CD4-positive, alpha-beta T cell (primary cell): ENCODE data around the gene TATDN2. TPM values are rescaled to one million over a fixed set of nuclear protein-coding genes. Genes with fewer than 3 reads are reported as not detected.
A peak's percentile ranks its signal among the peaks of the same experiment; 100 is the strongest.

Source experiments
- ATAC-seq: fragments of 200-7000 bp; cut with Tn5 transposase; one replicate; pipeline ENCODE4 v1.10.0; 2022; ENCODE audit warnings: mild to moderate bottlenecking; ENCODE audit not compliant: poor library complexity
- CTCF ChIA-PET: fragments of 350-600 bp; sonication (Branson Sonifier 250); formaldehyde crosslinking; loops from one replicate; lab custom pipeline; 2021; ENCODE audit warnings: antibody characterized with exemption, inconsistent platforms; lab: Charles Lee
- POLR2A ChIA-PET: fragments of 350-600 bp; sonication (Branson Sonifier 250); formaldehyde crosslinking; loops from one replicate; lab custom pipeline; 2021; ENCODE audit warnings: antibody characterized with exemption, inconsistent platforms; lab: Charles Lee
- DNase-seq, 14 experiments: peaks; one replicate each; pipeline ENCODE4 v3.0.0-alpha.2; 2013 to 2020; ENCODE audit warnings: mixed read lengths in 2 of 14
- H3K27ac ChIP-seq, 2 donors: one replicate each; pipeline versions ENCODE4 v1.5.1 to v1.7.0; 2013; ENCODE audit warnings: low read length in 2 of 2, low read depth in 1 of 2, mild to moderate bottlenecking in 1 of 2
- H3K27me3 ChIP-seq, 2 experiments: 1 replicate in 1 of 2; 2 replicates in 1 of 2; pipeline versions ENCODE4 v1.6.1 to v1.7.0; 2013; ENCODE audit warnings: low read length in 2 of 2, control low read depth in 1 of 2, mild to moderate bottlenecking in 1 of 2, moderate library complexity in 1 of 2; ENCODE audit not compliant: insufficient read depth in 2 of 2, control insufficient read depth in 1 of 2
- H3K36me3 ChIP-seq: one replicate; pipeline ENCODE4 v1.6.1; 2013; ENCODE audit warnings: low read length, control low read depth; ENCODE audit not compliant: insufficient read depth
- H3K4me1 ChIP-seq: one replicate; pipeline ENCODE4 v1.6.1; 2013; ENCODE audit warnings: low read length, control low read depth; ENCODE audit not compliant: insufficient read depth
- H3K4me3 ChIP-seq: one replicate; pipeline ENCODE4 v1.5.1; 2013; ENCODE audit warnings: mild to moderate bottlenecking, low read length, moderate library complexity
- H3K9me3 ChIP-seq, 2 experiments: 1 replicate in 1 of 2; 2 replicates in 1 of 2; pipeline versions ENCODE4 v1.6.1 to v1.7.0; 2013; ENCODE audit warnings: low read length in 2 of 2, mild to moderate bottlenecking in 2 of 2, control low read depth in 1 of 2, moderate library complexity in 1 of 2; ENCODE audit not compliant: control insufficient read depth in 1 of 2, insufficient read depth in 1 of 2
- H3K27ac Mint-ChIP-seq: one replicate; pipeline ENCODE4 v1.8.0; 2020; ENCODE audit warnings: mixed read lengths
- H3K27me3 Mint-ChIP-seq: one replicate; pipeline ENCODE4 v1.8.0; 2021; ENCODE audit warnings: mixed read lengths
- H3K36me3 Mint-ChIP-seq: one replicate; pipeline ENCODE4 v1.8.0; 2021; ENCODE audit warnings: low read depth, mixed read lengths
- H3K4me1 Mint-ChIP-seq: one replicate; pipeline ENCODE4 v1.8.0; 2021; ENCODE audit warnings: low read depth, mixed read lengths
- H3K4me3 Mint-ChIP-seq: one replicate; pipeline ENCODE4 v1.8.0; 2020; ENCODE audit warnings: mild to moderate bottlenecking, mixed read lengths
- H3K9me3 Mint-ChIP-seq: one replicate; pipeline ENCODE4 v1.8.0; 2020; ENCODE audit warnings: mixed read lengths
- intact Hi-C, 2 experiments: fragments of 100-400 bp; cut with DNase I in 1 of 2; cut with micrococcal nuclease in 1 of 2; formaldehyde crosslinking; loops; one replicate each; pipeline versions ENCODE4 v1.15.1 to v1.9.0; 2023 to 2025; cut with DNase I, micrococcal nuclease
- total RNA-seq, 174 experiments: library from RNA in 2 of 174; stranded (reverse) in 2 of 174; gene quantifications; one replicate each; pipeline ENCODE4 v1.2.3 and lab custom pipeline; 2021 to 2026
- TF ChIP-seq, protein P1 (sequence below): fragments of 200-600 bp; IDR thresholded peaks from one replicate; pipeline ENCODE4 v1.8.0; 2022; ENCODE audit warnings: antibody characterized with exemption, mild to moderate bottlenecking

Gene TATDN2
- total RNA-seq, 2 experiments from 2014 or later: 48.7 to 50.2 TPM

DNA sequence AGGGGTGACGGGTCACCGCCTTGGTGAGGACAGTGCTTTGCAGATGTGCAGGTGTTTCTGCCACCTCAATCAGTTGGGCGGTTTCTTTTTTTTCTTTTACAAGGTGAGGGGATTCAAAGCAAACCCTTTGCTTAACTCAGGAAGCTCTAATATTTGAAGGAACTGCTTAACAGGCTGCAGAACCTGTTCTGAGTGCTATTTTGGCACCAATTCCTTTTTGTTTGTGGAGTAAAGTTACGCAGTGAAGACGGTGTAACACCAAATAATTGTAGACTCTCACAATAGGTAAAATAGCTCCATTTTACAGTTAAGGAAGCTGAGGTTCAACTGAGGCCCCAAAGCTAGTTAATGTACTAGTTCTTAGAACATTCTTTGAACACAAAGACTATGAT is 37.9 kb downstream of the TATDN2 start:
- Mint-ChIP-seq H3K27ac (no peak overlapping the region), H3K4me3 (no peak overlapping the region), H3K36me3 (peaks cover 44% of the 10 kb centered on the region), H3K9me3 (no peaks in the 10 kb centered on the region), H3K4me1 (peaks cover 36% of the 10 kb centered on the region), H3K27me3 (no peaks in the 10 kb centered on the region)
- ATAC-seq: no peak
- Histone ChIP-seq H3K4me1 (peaks cover 19% of the 10 kb centered on the region), H3K9me3 (no peaks in the 10 kb centered on the region), H3K27me3 (no peaks in the 10 kb centered on the region), H3K36me3 (peaks cover 58% of the 10 kb centered on the region), H3K4me3 (no peak overlapping the region), H3K27ac (no peak overlapping the region)
- intact Hi-C loops: loop anchor here (2.0 to 10.0 kb wide), 4 partner anchors 37 to 441 kb away; partner anchors contain the start of genes CRELD1 (in 1 of the 2), EMC3 (in 1 of the 2), RPUSD3 (in 1 of the 2) and TATDN2 (in 1 of the 2)
- TF ChIP-seq, protein P1, sequence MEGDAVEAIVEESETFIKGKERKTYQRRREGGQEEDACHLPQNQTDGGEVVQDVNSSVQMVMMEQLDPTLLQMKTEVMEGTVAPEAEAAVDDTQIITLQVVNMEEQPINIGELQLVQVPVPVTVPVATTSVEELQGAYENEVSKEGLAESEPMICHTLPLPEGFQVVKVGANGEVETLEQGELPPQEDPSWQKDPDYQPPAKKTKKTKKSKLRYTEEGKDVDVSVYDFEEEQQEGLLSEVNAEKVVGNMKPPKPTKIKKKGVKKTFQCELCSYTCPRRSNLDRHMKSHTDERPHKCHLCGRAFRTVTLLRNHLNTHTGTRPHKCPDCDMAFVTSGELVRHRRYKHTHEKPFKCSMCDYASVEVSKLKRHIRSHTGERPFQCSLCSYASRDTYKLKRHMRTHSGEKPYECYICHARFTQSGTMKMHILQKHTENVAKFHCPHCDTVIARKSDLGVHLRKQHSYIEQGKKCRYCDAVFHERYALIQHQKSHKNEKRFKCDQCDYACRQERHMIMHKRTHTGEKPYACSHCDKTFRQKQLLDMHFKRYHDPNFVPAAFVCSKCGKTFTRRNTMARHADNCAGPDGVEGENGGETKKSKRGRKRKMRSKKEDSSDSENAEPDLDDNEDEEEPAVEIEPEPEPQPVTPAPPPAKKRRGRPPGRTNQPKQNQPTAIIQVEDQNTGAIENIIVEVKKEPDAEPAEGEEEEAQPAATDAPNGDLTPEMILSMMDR: no peak
- ChIA-PET POLR2A (interaction anchor here (0.8 to 3.0 kb wide), 4 partner anchors 22 to 94 kb away, joined by 3 to 10 read pairs (median 4); partner anchors contain the start of gene SEC13), CTCF (interaction anchor here (1.0 to 4.5 kb wide), 5 partner anchors 22 to 353 kb away, joined by 3 to 18 read pairs (median 4); partner anchors contain the start of gene CRELD1)
- no peak for DNase-seq

- H3K36me3 Mint-ChIP-seq: peaks cover 49% of the 10 kb centered on the region
- peaks cover 39% of the 10 kb centered on the region for H3K4me1 Mint-ChIP-seq
- H3K4me3 Mint-ChIP-seq: no peak overlapping the region
- DNase-seq: peak in 5 of 14 experiments; percentile 28 to 71 (median 61)
- Histone ChIP-seq H3K27me3 (no peaks in the 10 kb centered on the region), H3K9me3 (no peaks in the 10 kb centered on the region), H3K4me1 (peaks cover 19% of the 10 kb centered on the region), H3K36me3 (peaks cover 60% of the 10 kb centered on the region), H3K27ac (peak overlapping the region in 1 of 2 donors; percentile 21), H3K4me3 (no peak overlapping the region)
- peak overlapping the region; percentile 50 for H3K27ac Mint-ChIP-seq
- POLR2A ChIA-PET: interaction anchor here (0.8 to 3.0 kb wide), 3 partner anchors 23 to 94 kb away, joined by 3 to 10 read pairs (median 4); partner anchors contain the start of gene SEC13
- CTCF ChIA-PET: interaction anchor here (1.0 to 4.5 kb wide), 6 partner anchors 23 to 354 kb away, joined by 3 to 18 read pairs (median 4); partner anchors contain the start of gene CRELD1
- ATAC-seq: peak; percentile 39
- intact Hi-C loops: loop anchor here (2.0 to 10.0 kb wide), 4 partner anchors 38 to 442 kb away; partner anchors contain the start of genes CRELD1 (in 1 of the 2), EMC3 (in 1 of the 2), RPUSD3 (in 1 of the 2) and TATDN2 (in 1 of the 2)
- no peaks in the 10 kb centered on the region for H3K9me3 Mint-ChIP-seq
- H3K27me3 Mint-ChIP-seq: no peaks in the 10 kb centered on the region
- TF ChIP-seq, protein P1: peak; percentile 52
Measured at GRCh38 chr3:10286596-10287295, 38.5 kb downstream of the TATDN2 start.

DNA sequence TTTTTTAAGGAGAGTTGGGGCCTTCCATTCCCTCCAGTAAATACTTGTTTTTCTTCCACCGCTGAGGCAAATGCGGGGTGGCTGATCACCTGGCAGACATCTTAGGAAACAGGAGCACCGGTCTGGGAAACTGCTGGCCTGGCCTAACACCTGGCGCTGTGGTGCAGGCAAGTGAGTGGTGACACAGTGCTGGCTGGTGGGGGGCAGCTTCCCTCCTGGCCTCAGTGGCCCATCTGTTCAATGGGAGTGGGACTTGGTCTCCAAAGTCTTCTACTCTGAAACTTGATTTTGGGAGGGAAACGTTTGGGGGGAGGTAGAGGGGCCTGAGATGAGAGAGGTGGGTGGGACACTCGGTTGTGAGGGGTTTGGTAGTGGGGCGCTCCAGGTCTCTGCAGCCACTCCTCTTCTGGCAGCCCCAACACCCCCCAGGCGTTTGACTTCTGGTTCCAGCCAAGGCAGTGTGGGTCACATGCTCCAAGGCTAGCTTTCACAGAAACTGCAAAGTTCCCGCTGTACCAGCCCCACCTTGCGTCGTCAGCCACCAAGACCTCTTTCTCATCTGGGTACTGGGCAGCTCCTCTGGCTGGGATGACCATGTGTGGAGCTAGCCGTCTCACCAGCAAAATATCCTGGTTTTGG is 39.8 kb downstream of the TATDN2 start:
- H3K36me3 Mint-ChIP-seq: peaks cover 51% of the 10 kb centered on the region
- no peak for ATAC-seq
- intact Hi-C loops: loop anchor here (2.0 to 10.0 kb wide), 4 partner anchors 39 to 443 kb away; partner anchors contain the start of genes CRELD1 (in 1 of the 2), EMC3 (in 1 of the 2), RPUSD3 (in 1 of the 2) and TATDN2 (in 1 of the 2)
- H3K27me3 ChIP-seq: no peaks in the 10 kb centered on the region
- no peak overlapping the region for H3K27ac ChIP-seq
- no peak overlapping the region for H3K4me3 Mint-ChIP-seq
- no peaks in the 10 kb centered on the region for H3K9me3 Mint-ChIP-seq
- H3K4me3 ChIP-seq: no peak overlapping the region
- H3K9me3 ChIP-seq: no peaks in the 10 kb centered on the region
- H3K4me1 ChIP-seq: peaks cover 19% of the 10 kb centered on the region
- TF ChIP-seq, protein P1: no peak
- no peak for DNase-seq
- ChIA-PET CTCF (interaction anchor here (0.7 to 4.5 kb wide), 4 partner anchors 24 to 355 kb away, joined by 4 to 18 read pairs (median 8); partner anchors contain the start of gene CRELD1), POLR2A (interaction anchor here (3.0 kb wide), 1 partner anchor 24 kb away, joined by 10 read pairs; no protein-coding TSS in a partner anchor)
- H3K36me3 ChIP-seq: peaks cover 63% of the 10 kb centered on the region
- H3K4me1 Mint-ChIP-seq: peaks cover 35% of the 10 kb centered on the region
- H3K27me3 Mint-ChIP-seq: no peaks in the 10 kb centered on the region
- H3K27ac Mint-ChIP-seq: no peak overlapping the region
